ENCODE results near the gene MCF2. TPM values are rescaled to one million over a fixed set of nuclear protein-coding genes. Genes with fewer than 3 reads are reported as not detected.

Gene MCF2
- total and polyA plus RNA-seq, 2 of the 4 experiments (the other 2 are of a cell fraction): 0.07 TPM; not detected in 1

- Histone ChIP-seq H2BK20ac (ENCODE audit: low read depth, low read length) (no peak overlapping the region), H3K27ac (ENCODE audit: insufficient read depth, low read length) (no peak overlapping the region), H3K27me3 (ENCODE audit: control insufficient read depth, insufficient read depth, low read length) (no peaks in the 10 kb centered on the region; the same call in 1 of the 2 replicates), H2AFZ (replicated peaks; ENCODE audit: low read length, poor library complexity) (no peak overlapping the region), H3K9ac (ENCODE audit: low read depth, low read length) (no peak overlapping the region), H3K14ac (replicated peaks; ENCODE audit: low read depth, low read length) (no peak overlapping the region), H2AK9ac (replicated peaks; ENCODE audit: low read depth, low read length, poor library complexity) (no peak overlapping the region), H3K4ac (ENCODE audit: low read depth, low read length) (no peak overlapping the region), H4K20me1 (ENCODE audit: insufficient read depth, low read length) (no peaks in the 10 kb centered on the region), H2AK5ac (ENCODE audit: low read depth, low read length) (no peak overlapping the region), H3K56ac (ENCODE audit: extremely low read depth, insufficient read depth, low read length) (no peak overlapping the region), H3K4me3 (ENCODE audit: insufficient read depth, low read depth, low read length) (no peak overlapping the region), H2BK120ac (ENCODE audit: low read depth, low read length) (no peak overlapping the region), H3K9me1 (ENCODE audit: insufficient read depth, low read length) (no peaks in the 10 kb centered on the region), H3K4me1 (ENCODE audit: control insufficient read depth, insufficient read depth, low read length) (no peaks in the 10 kb centered on the region), H3K79me1 (ENCODE audit: low read depth in 1 of 2, low read length in 2 of 2) (no peaks in the 10 kb centered on the region), H4K91ac (ENCODE audit: insufficient read depth, low read depth, low read length) (no peak overlapping the region), H4K5ac (ENCODE audit: low read depth, low read length) (no peak overlapping the region), H3K36me3 (ENCODE audit: control insufficient read depth, insufficient read depth, low read length) (no peaks in the 10 kb centered on the region), H2BK15ac (ENCODE audit: low read depth, low read length) (no peak overlapping the region), H3K4me2 (ENCODE audit: low read depth, low read length) (no peak overlapping the region), H3K23ac (ENCODE audit: low read depth, low read length) (no peak overlapping the region), H2BK5ac (ENCODE audit: low read depth, low read length, poor library complexity, severe bottlenecking) (no peak overlapping the region), H3K9me3 (ENCODE audit: control insufficient read depth, insufficient read depth, low read length) (no peaks in the 10 kb centered on the region), H4K8ac (ENCODE audit: low read depth in 2 of 2, low read length in 2 of 2) (no peak overlapping the region), H3K18ac (ENCODE audit: low read depth, low read length) (no peak overlapping the region)
- TF ChIP-seq SMC3 (IDR thresholded peaks at IDR 0.05; ENCODE audit: low read depth, low read length) (no peak), RCOR1 (IDR thresholded peaks at IDR 0.05; ENCODE audit: insufficient replicate concordance, low read length) (no peak)
- no CpG with 5 or more reads among the region's 5 CpGs for WGBS, 2 experiments (ENCODE audit: extremely low coverage in 2 of 2, insufficient read length in 1 of 2)
- BruUV-seq (replicated peaks): no TSS peak
- intact Hi-C loops (cut with micrococcal nuclease) (no loop called here), in situ Hi-C loops (cut with MboI; ENCODE audit: low sequenced_read_pairs) (no loop called here), dilution Hi-C loops (cut with HindIII; ENCODE audit: low sequenced_read_pairs, unreplicated experiment) (no loop called here)
- ATAC-seq (ENCODE audit: low read depth): no peak
- ChIA-PET CTCF (no interaction called here), POLR2A (ENCODE audit: unreplicated experiment) (no interaction called here)
- DNase-seq: no peak
These were observed 144.7 kb downstream of the MCF2 start for GRCh38 chrX:139563251-139563650.
